K562 (cell line): ENCODE measurements around the gene CTCF. TPM values are rescaled to one million over a fixed set of nuclear protein-coding genes. Genes with fewer than 3 reads are reported as not detected.

ENCODE experiments used
- CHCHD3 ChIP-seq: fragments of 250-450 bp; sonication (Bioruptor Pico); IDR thresholded peaks from 2 replicates; pipeline ENCODE4 v2.1.2; 2022; ENCODE audit warnings: mild to moderate bottlenecking
- CTCFL ChIP-seq: IDR thresholded peaks from 2 replicates; pipeline ENCODE4 v1.6.1; 2011; ENCODE audit warnings: borderline replicate concordance, low read depth, mild to moderate bottlenecking, moderate library complexity, low read length; ENCODE audit not compliant: insufficient read depth, poor library complexity, severe bottlenecking
- ETS1 ChIP-seq: conservative IDR thresholded peaks from 2 replicates; pipeline ENCODE4 v1.6.1; 2011; ENCODE audit warnings: low read depth, mild to moderate bottlenecking, low read length; ENCODE audit not compliant: control insufficient read depth
- EZH2 ChIP-seq: IDR thresholded peaks from 2 replicates; pipeline ENCODE4 v1.6.1; 2012; ENCODE audit warnings: low read depth, mild to moderate bottlenecking, inconsistent platforms, low read length, borderline replicate concordance
- FOXJ2 ChIP-seq: fragments of 200-800 bp; sonication (Bioruptor generic); IDR thresholded peaks from 2 replicates; pipeline ENCODE4 v1.6.1; 2016; ENCODE audit warnings: missing genetic modification characterization, missing compliant biosample characterization
- ZNF146 ChIP-seq: IDR thresholded peaks from one replicate; pipeline ENCODE4 v1.6.1; 2018; ENCODE audit warnings: missing compliant biosample characterization; ENCODE audit not compliant: unreplicated experiment
- ZSCAN32 ChIP-seq: fragments of 450-650 bp; formaldehyde crosslinking; IDR thresholded peaks from 2 replicates; pipeline ENCODE4 v1.4.0; 2020; ENCODE audit warnings: mild to moderate bottlenecking, moderate library complexity
- polyA plus RNA-seq, 8 experiments: library from polyadenylated mRNA; depleted of rRNA in 4 of 8; stranded (reverse) in 5 of 8; unstranded in 3 of 8; fragments of >200 nt; fragmentation: Nextera tagmentation in 2 of 8; fragmentation: Illumina TruSeq in 1 of 8; extraction: Ambion mirVana in 2 of 8; extraction: Trizol in 1 of 8; gene quantifications; 2 replicates each; pipeline versions ENCODE4 v1.2.1 to v1.2.3, GENCODE V29; 2011 to 2014; ENCODE audit warnings: inconsistent platforms in 1 of 8, missing spikeins in 1 of 8
- total RNA-seq, 7 experiments: library from RNA; depleted of rRNA in 6 of 7; stranded (reverse); fragments of >200 nt in 6 of 7; fragmentation: Illumina TruSeq in 2 of 7; extraction: Trizol in 2 of 7; gene quantifications; 2 replicates each; pipeline versions ENCODE4 v1.2.1 to v1.2.3, GENCODE V29; 2011 to 2021; ENCODE audit warnings: low replicate concordance in 1 of 7
- TF ChIP-seq, protein P1 (sequence below): fragments of 450-650 bp; IDR thresholded peaks from 2 replicates; pipeline ENCODE4 v1.7.0; 2016; ENCODE audit warnings: borderline replicate concordance
- TF ChIP-seq, protein P2 (sequence below), 3 experiments: IDR thresholded peaks in 2 of 3; conservative IDR thresholded peaks in 1 of 3; 2 replicates each; pipeline ENCODE4 v1.5.1; 2011 to 2012; ENCODE audit warnings: low read length in 3 of 3, mild to moderate bottlenecking in 3 of 3, control low read depth in 2 of 3, improper control_type of control experiment in 1 of 3, inconsistent platforms in 1 of 3, low read depth in 1 of 3, mixed read lengths in 1 of 3, moderate library complexity in 1 of 3; ENCODE audit not compliant: insufficient read depth in 2 of 3

CTCF gene
- total and polyA plus RNA-seq, 9 of the 15 experiments (the other 6 are each of a cell fraction or from before 2014, with no cell fraction given): 7.8 to 49.2 (median 33.9) TPM

GRCh38 chr16:67653128-67653788, 90.9 kb downstream of the CTCF start (continued):
- TF ChIP-seq FOXJ2 (tag): no peak
- TF ChIP-seq ETS1: 0 out of 2 replicates have a peak, but pooled peaks have one; percentile 48
- TF ChIP-seq CTCFL: peak; percentile 14
- TF ChIP-seq CHCHD3 (CRISPR knock-in tag): no peak
- TF ChIP-seq, protein P1, sequence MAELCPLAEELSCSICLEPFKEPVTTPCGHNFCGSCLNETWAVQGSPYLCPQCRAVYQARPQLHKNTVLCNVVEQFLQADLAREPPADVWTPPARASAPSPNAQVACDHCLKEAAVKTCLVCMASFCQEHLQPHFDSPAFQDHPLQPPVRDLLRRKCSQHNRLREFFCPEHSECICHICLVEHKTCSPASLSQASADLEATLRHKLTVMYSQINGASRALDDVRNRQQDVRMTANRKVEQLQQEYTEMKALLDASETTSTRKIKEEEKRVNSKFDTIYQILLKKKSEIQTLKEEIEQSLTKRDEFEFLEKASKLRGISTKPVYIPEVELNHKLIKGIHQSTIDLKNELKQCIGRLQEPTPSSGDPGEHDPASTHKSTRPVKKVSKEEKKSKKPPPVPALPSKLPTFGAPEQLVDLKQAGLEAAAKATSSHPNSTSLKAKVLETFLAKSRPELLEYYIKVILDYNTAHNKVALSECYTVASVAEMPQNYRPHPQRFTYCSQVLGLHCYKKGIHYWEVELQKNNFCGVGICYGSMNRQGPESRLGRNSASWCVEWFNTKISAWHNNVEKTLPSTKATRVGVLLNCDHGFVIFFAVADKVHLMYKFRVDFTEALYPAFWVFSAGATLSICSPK: no peak
- TF ChIP-seq ZSCAN32 (CRISPR knock-in tag): no peak
- TF ChIP-seq, protein P2, sequence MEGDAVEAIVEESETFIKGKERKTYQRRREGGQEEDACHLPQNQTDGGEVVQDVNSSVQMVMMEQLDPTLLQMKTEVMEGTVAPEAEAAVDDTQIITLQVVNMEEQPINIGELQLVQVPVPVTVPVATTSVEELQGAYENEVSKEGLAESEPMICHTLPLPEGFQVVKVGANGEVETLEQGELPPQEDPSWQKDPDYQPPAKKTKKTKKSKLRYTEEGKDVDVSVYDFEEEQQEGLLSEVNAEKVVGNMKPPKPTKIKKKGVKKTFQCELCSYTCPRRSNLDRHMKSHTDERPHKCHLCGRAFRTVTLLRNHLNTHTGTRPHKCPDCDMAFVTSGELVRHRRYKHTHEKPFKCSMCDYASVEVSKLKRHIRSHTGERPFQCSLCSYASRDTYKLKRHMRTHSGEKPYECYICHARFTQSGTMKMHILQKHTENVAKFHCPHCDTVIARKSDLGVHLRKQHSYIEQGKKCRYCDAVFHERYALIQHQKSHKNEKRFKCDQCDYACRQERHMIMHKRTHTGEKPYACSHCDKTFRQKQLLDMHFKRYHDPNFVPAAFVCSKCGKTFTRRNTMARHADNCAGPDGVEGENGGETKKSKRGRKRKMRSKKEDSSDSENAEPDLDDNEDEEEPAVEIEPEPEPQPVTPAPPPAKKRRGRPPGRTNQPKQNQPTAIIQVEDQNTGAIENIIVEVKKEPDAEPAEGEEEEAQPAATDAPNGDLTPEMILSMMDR (IDR thresholded peaks at IDR 0.05 in 2 of 3, conservative IDR thresholded peaks at IDR 0.05 in 1 of 3; ENCODE audit: insufficient read depth in 2 of 3, low read depth in 1 of 3, low read length in 3 of 3): 0 out of 6 replicates have a peak, but pooled peaks of 1 of the 3 experiments have one; percentile 14
- no peak for TF ChIP-seq EZH2
- no peak for TF ChIP-seq ZNF146 (CRISPR knock-in tag)
